Measurements from ENCODE around the gene EEA1. TPM values are rescaled to one million over a fixed set of nuclear protein-coding genes. Genes with fewer than 3 reads are reported as not detected.

Gene EEA1
- total RNA-seq, 2 experiments from 2014 or later = 3.0 to 11.9 TPM

GRCh38 chr12:92803903-92804302 is 125.2 kb downstream of the EEA1 start:
- Histone ChIP-seq H4K20me1 (ENCODE audit: insufficient read depth, low read length) (no peaks in the 10 kb centered on the region), H3K79me2 (ENCODE audit: insufficient read depth, low read depth, low read length) (no peaks in the 10 kb centered on the region), H3K9me2 (ENCODE audit: insufficient read depth, low read length) (no peaks in the 10 kb centered on the region), H3K4me1 (ENCODE audit: insufficient read depth, low read length, poor library complexity, severe bottlenecking) (no peaks in the 10 kb centered on the region), H3K4me2 (ENCODE audit: low read length) (no peak overlapping the region), H3K4me3 (ENCODE audit: low read depth, low read length, poor library complexity, severe bottlenecking) (no peak overlapping the region), H3K27ac (ENCODE audit: low read depth, low read length, poor library complexity, severe bottlenecking) (no peak overlapping the region), H3K36me3 (ENCODE audit: insufficient read depth, low read length) (peaks cover 52% of the 10 kb centered on the region), H2AFZ (ENCODE audit: low read length) (no peak overlapping the region), H3K9me3 (ENCODE audit: low read length) (no peaks in the 10 kb centered on the region)
- no TSS peak for BruUV-seq (replicated peaks)
- POLR2A ChIA-PET = no interaction called here
- no peak for DNase-seq (ENCODE audit: low spot score)
- intact Hi-C loops (cut with micrococcal nuclease; ENCODE audit: unreplicated experiment) = no loop called here
- TF ChIP-seq CTCF (conservative IDR thresholded peaks at IDR 0.05; ENCODE audit: low read length) (no peak), EZH2phosphoT487 (IDR thresholded peaks at IDR 0.05; ENCODE audit: borderline replicate concordance, low read depth, low read length) (no peak)
- CTCF ChIA-PET (ENCODE audit: unreplicated experiment) = no interaction called here

GRCh38 chr12:92802906-92803305 is 126.2 kb downstream of the EEA1 start:
- no peaks in the 10 kb centered on the region for H3K79me2 ChIP-seq (ENCODE audit: insufficient read depth, low read depth, low read length)
- H3K9me3 ChIP-seq (ENCODE audit: low read length) = no peaks in the 10 kb centered on the region
- H3K9me2 ChIP-seq (ENCODE audit: insufficient read depth, low read length) = no peaks in the 10 kb centered on the region
- ChIA-PET POLR2A (interaction anchor here (0.6 to 1.1 kb wide), 3 partner anchors 10 to 14 kb away, joined by 3 to 4 read pairs (median 3); no protein-coding TSS in a partner anchor), CTCF (ENCODE audit: unreplicated experiment) (no interaction called here)
- no peaks in the 10 kb centered on the region for H3K4me1 ChIP-seq (ENCODE audit: insufficient read depth, low read length, poor library complexity, severe bottlenecking)
- no peak overlapping the region for H3K27ac ChIP-seq (ENCODE audit: low read depth, low read length, poor library complexity, severe bottlenecking)
- intact Hi-C loops (cut with micrococcal nuclease; ENCODE audit: unreplicated experiment) = no loop called here
- TF ChIP-seq CTCF (conservative IDR thresholded peaks at IDR 0.05; ENCODE audit: low read length) = no peak
- TF ChIP-seq EZH2phosphoT487 (IDR thresholded peaks at IDR 0.05; ENCODE audit: borderline replicate concordance, low read depth, low read length) = no peak
- no peaks in the 10 kb centered on the region for H4K20me1 ChIP-seq (ENCODE audit: insufficient read depth, low read length)
- peaks cover 49% of the 10 kb centered on the region for H3K36me3 ChIP-seq (ENCODE audit: insufficient read depth, low read length)
- no peak overlapping the region for H3K4me2 ChIP-seq (ENCODE audit: low read length)
- BruUV-seq (replicated peaks) = no TSS peak
- DNase-seq (ENCODE audit: low spot score) = no peak
- H3K4me3 ChIP-seq (ENCODE audit: low read depth, low read length, poor library complexity, severe bottlenecking) = no peak overlapping the region
- H2AFZ ChIP-seq (ENCODE audit: low read length) = no peak overlapping the region

GRCh38 chr12:92796650-92797049 is 132.4 kb downstream of the EEA1 start:
- Histone ChIP-seq H3K9me2 (ENCODE audit: insufficient read depth, low read length) (no peaks in the 10 kb centered on the region), H3K36me3 (ENCODE audit: insufficient read depth, low read length) (peaks cover 30% of the 10 kb centered on the region), H2AFZ (ENCODE audit: low read length) (no peak overlapping the region), H3K27ac (ENCODE audit: low read depth, low read length, poor library complexity, severe bottlenecking) (no peak overlapping the region), H3K9me3 (ENCODE audit: low read length) (no peaks in the 10 kb centered on the region), H4K20me1 (ENCODE audit: insufficient read depth, low read length) (no peaks in the 10 kb centered on the region), H3K4me2 (ENCODE audit: low read length) (no peak overlapping the region), H3K4me1 (ENCODE audit: insufficient read depth, low read length, poor library complexity, severe bottlenecking) (no peaks in the 10 kb centered on the region), H3K79me2 (ENCODE audit: insufficient read depth, low read depth, low read length) (no peaks in the 10 kb centered on the region), H3K4me3 (ENCODE audit: low read depth, low read length, poor library complexity, severe bottlenecking) (no peak overlapping the region)
- BruUV-seq (replicated peaks) = no TSS peak
- DNase-seq (ENCODE audit: low spot score) = no peak
- intact Hi-C loops (cut with micrococcal nuclease; ENCODE audit: unreplicated experiment) = no loop called here
- TF ChIP-seq CTCF (conservative IDR thresholded peaks at IDR 0.05; ENCODE audit: low read length) (no peak), EZH2phosphoT487 (IDR thresholded peaks at IDR 0.05; ENCODE audit: borderline replicate concordance, low read depth, low read length) (no peak)
- CTCF ChIA-PET (ENCODE audit: unreplicated experiment) = no interaction called here
- POLR2A ChIA-PET = interaction anchor here (0.5 to 1.9 kb wide), 5 partner anchors 14 to 853 kb away, joined by 3 to 7 read pairs (median 3); no protein-coding TSS in a partner anchor
